Natural killer cell (primary cell): Measurements from ENCODE around the gene CLCN4. TPM values are rescaled to one million over a fixed set of nuclear protein-coding genes. Genes with fewer than 3 reads are reported as not detected.

Source experiments
- ATAC-seq, 3 donors: fragments of 150-1000 bp in 2 of 3; fragments of 200-7000 bp in 1 of 3; cut with Tn5 transposase; 1 replicate in 1 of 3; 2 replicates in 2 of 3; pipeline ENCODE4 v1.10.0; 2021; ENCODE audit warnings: mild to moderate bottlenecking in 2 of 3, moderate library complexity in 2 of 3
- DNase-seq, 2 donors: peaks; one replicate each; pipeline versions ENCODE4 v3.0.0 to v3.0.0-alpha.2; 2013 to 2021; ENCODE audit warnings: mixed read lengths in 1 of 2
- H3K27ac ChIP-seq: one replicate; pipeline ENCODE4 v1.5.1; 2013; ENCODE audit warnings: mild to moderate bottlenecking, low read length
- H3K27me3 ChIP-seq: one replicate; pipeline ENCODE4 v1.6.1; 2013; ENCODE audit warnings: low read length; ENCODE audit not compliant: control insufficient read depth, insufficient read depth
- H3K36me3 ChIP-seq: one replicate; pipeline ENCODE4 v1.6.1; 2013; ENCODE audit warnings: low read length; ENCODE audit not compliant: control insufficient read depth, insufficient read depth
- H3K4me1 ChIP-seq: one replicate; pipeline ENCODE4 v1.6.1; 2013; ENCODE audit warnings: low read length; ENCODE audit not compliant: control insufficient read depth, insufficient read depth
- H3K4me3 ChIP-seq: one replicate; pipeline ENCODE4 v1.5.1; 2013; ENCODE audit warnings: low read length
- H3K9me3 ChIP-seq: one replicate; pipeline ENCODE4 v1.6.1; 2013; ENCODE audit warnings: low read length; ENCODE audit not compliant: control insufficient read depth, insufficient read depth
- H3K27ac Mint-ChIP-seq, 2 donors: one replicate each; pipeline ENCODE4 v1.8.0; 2022; ENCODE audit warnings: mild to moderate bottlenecking in 2 of 2, mixed read lengths in 2 of 2, moderate library complexity in 1 of 2
- H3K27me3 Mint-ChIP-seq, 2 donors: one replicate each; pipeline ENCODE4 v1.8.0; 2022; ENCODE audit warnings: low read depth in 2 of 2, mixed read lengths in 2 of 2
- H3K36me3 Mint-ChIP-seq: one replicate; pipeline ENCODE4 v1.8.0; 2022; ENCODE audit warnings: mixed read lengths
- H3K4me1 Mint-ChIP-seq, 2 donors: one replicate each; pipeline ENCODE4 v1.8.0; 2022; ENCODE audit warnings: mixed read lengths in 2 of 2
- H3K4me3 Mint-ChIP-seq: one replicate; pipeline ENCODE4 v1.8.0; 2022; ENCODE audit warnings: mild to moderate bottlenecking, moderate library complexity, mixed read lengths
- H3K9me3 Mint-ChIP-seq, 2 donors: one replicate each; pipeline ENCODE4 v1.8.0; 2022; ENCODE audit warnings: mixed read lengths in 2 of 2
- WGBS: methylation state at CpG from one replicate; pipeline ENCODE4 v1.1.7; 2013; ENCODE audit warnings: missing lambda C conversion rate; ENCODE audit not compliant: insufficient coverage; 5-methylcytosine and 5-hydroxymethylcytosine counted together
- intact Hi-C: fragments of 100-400 bp; cut with micrococcal nuclease; formaldehyde crosslinking; loops from one replicate; pipeline ENCODE4 v1.14.2; 2022
- total RNA-seq, 4 donors: library from RNA; stranded (reverse); fragments of 120-200 nt in 1 of 4; gene quantifications; one replicate each; pipeline versions ENCODE4 v1.2.3 to v1.2.4, GENCODE V29; 2013 to 2022
- TF ChIP-seq, protein P1 (sequence below): fragments of 200-600 bp; IDR thresholded peaks from one replicate; pipeline ENCODE4 v1.8.0; 2022; ENCODE audit warnings: antibody characterized with exemption

The CLCN4 gene
- total RNA-seq, 3 donors from 2014 or later (not counting 1 experiment from before 2014, with no cell fraction given): 0.05 to 0.66 (median 0.23) TPM

DNA sequence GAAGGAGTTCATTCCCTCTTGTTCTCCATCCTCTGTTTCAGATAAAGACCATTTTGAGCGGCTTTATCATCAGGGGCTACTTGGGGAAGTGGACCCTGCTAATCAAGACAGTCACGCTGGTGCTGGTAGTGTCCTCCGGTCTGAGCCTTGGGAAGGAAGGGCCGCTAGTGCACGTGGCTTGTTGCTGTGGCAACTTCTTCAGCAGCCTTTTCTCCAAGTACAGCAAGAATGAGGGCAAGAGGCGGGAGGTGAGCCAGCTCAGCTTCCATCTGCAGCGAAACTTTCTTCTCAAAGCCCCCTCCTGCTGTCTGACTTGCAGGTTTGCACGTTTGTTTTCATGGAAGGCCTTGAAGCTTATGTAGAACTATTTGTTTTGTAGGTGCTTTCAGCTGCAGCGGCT, 49.5 kb downstream of the CLCN4 start:
- TF ChIP-seq, protein P1, sequence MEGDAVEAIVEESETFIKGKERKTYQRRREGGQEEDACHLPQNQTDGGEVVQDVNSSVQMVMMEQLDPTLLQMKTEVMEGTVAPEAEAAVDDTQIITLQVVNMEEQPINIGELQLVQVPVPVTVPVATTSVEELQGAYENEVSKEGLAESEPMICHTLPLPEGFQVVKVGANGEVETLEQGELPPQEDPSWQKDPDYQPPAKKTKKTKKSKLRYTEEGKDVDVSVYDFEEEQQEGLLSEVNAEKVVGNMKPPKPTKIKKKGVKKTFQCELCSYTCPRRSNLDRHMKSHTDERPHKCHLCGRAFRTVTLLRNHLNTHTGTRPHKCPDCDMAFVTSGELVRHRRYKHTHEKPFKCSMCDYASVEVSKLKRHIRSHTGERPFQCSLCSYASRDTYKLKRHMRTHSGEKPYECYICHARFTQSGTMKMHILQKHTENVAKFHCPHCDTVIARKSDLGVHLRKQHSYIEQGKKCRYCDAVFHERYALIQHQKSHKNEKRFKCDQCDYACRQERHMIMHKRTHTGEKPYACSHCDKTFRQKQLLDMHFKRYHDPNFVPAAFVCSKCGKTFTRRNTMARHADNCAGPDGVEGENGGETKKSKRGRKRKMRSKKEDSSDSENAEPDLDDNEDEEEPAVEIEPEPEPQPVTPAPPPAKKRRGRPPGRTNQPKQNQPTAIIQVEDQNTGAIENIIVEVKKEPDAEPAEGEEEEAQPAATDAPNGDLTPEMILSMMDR: no peak
- H3K27me3 Mint-ChIP-seq: peaks cover 0 to 9% of the 10 kb centered on the region in 2 donors
- DNase-seq (no peak), ATAC-seq (no peak)
- no peaks in the 10 kb centered on the region for H3K9me3 ChIP-seq
- intact Hi-C loops: no loop called here
- no peaks in the 10 kb centered on the region for H3K4me1 Mint-ChIP-seq
- H3K36me3 Mint-ChIP-seq: no peaks in the 10 kb centered on the region
- no peak overlapping the region for H3K4me3 ChIP-seq
- no peak overlapping the region for H3K4me3 Mint-ChIP-seq
- H3K4me1 ChIP-seq: no peaks in the 10 kb centered on the region
- H3K36me3 ChIP-seq: no peaks in the 10 kb centered on the region
- no peaks in the 10 kb centered on the region for H3K27me3 ChIP-seq
- H3K9me3 Mint-ChIP-seq: no peaks in the 10 kb centered on the region
- WGBS: 85% methylated on average over 8 of the region's 9 CpGs
- H3K27ac ChIP-seq: no peak overlapping the region
- no peak overlapping the region for H3K27ac Mint-ChIP-seq

DNA sequence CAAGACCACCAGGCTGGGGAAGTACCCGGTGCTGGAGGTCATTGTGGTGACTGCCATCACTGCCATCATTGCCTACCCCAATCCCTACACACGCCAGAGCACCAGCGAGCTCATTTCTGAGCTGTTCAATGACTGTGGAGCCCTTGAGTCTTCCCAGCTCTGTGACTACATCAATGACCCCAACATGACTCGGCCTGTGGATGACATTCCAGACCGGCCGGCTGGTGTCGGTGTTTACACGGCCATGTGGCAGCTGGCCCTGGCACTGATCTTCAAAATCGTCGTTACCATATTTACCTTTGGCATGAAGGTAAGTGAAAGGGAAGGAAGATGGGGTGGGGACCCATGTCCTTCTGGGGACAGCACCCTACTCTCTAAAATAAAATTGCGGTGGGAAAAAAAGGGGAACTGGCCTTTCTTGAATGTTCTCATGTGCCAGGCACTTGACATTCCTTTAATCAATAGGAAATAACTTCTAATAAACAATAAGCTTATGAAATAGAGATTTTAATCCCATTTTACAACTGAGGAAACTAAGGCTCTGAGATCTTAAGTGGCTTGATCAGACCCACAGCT, 51.6 kb downstream of the CLCN4 start:
- DNase-seq: no peak
- Histone ChIP-seq H3K9me3 (no peaks in the 10 kb centered on the region), H3K27me3 (no peaks in the 10 kb centered on the region), H3K4me1 (no peaks in the 10 kb centered on the region), H3K36me3 (no peaks in the 10 kb centered on the region), H3K4me3 (no peak overlapping the region), H3K27ac (peak overlapping the region; percentile 38)
- no peak overlapping the region for H3K27ac Mint-ChIP-seq
- H3K4me3 Mint-ChIP-seq: no peak overlapping the region
- ATAC-seq: no peak
- no peaks in the 10 kb centered on the region for H3K4me1 Mint-ChIP-seq
- peaks cover 0 to 9% of the 10 kb centered on the region in 2 donors for H3K27me3 Mint-ChIP-seq
- H3K9me3 Mint-ChIP-seq: no peaks in the 10 kb centered on the region
- intact Hi-C loops: no loop called here
- H3K36me3 Mint-ChIP-seq: no peaks in the 10 kb centered on the region
- TF ChIP-seq, protein P1: no peak
- 94% methylated on average over 9 of the region's 11 CpGs for WGBS

DNA sequence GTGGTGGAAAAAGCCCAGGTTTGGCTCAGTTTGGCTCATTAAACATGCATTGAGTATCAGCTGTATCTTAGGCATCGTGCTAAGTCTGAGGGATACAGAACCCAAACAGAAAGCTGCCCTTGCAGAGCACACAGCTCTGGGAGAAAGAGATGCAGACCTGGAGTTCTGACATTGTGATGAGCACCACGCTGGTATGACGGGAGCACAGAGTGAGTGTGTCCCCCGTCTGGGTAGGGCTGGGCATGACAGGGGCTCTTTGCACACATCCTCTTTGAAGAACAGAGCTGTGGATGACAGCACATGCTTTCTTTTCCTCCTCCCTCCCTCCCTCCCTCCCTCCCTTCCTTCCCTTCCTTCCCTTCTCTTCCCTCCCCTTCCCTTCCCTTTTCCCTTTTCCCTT, 52.2 kb downstream of the CLCN4 start:
- TF ChIP-seq, protein P1: no peak
- no peaks in the 10 kb centered on the region for H3K36me3 Mint-ChIP-seq
- Histone ChIP-seq H3K27me3 (no peaks in the 10 kb centered on the region), H3K36me3 (no peaks in the 10 kb centered on the region), H3K4me3 (no peak overlapping the region), H3K9me3 (no peaks in the 10 kb centered on the region), H3K4me1 (no peaks in the 10 kb centered on the region), H3K27ac (peak overlapping the region; percentile 38)
- no peak overlapping the region for H3K4me3 Mint-ChIP-seq
- intact Hi-C loops: no loop called here
- 64% methylated on average over 4 of the region's 4 CpGs for WGBS
- no peaks in the 10 kb centered on the region for H3K4me1 Mint-ChIP-seq
- ATAC-seq: no peak
- H3K27ac Mint-ChIP-seq: no peak overlapping the region
- DNase-seq: no peak
- H3K9me3 Mint-ChIP-seq: no peaks in the 10 kb centered on the region
- peaks cover 0 to 9% of the 10 kb centered on the region in 2 donors for H3K27me3 Mint-ChIP-seq

DNA sequence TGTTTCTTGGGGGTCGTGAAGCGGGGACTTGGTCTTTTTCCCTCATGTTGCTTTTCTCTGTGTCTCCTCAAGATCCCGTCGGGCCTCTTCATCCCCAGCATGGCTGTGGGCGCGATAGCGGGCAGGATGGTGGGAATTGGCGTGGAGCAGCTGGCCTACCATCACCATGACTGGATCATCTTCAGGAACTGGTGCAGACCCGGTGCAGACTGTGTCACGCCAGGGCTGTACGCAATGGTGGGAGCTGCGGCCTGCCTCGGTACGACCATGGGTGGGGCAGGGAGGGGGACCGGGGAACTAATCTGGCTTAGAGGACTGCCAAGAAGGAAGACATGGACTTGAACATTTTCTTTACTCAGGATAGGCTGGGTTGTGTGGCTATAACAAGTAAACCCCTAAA, 55.6 kb downstream of the CLCN4 start:
- Mint-ChIP-seq H3K4me3 (no peak overlapping the region), H3K4me1 (peaks cover 0 to 4% of the 10 kb centered on the region in 2 donors), H3K9me3 (no peaks in the 10 kb centered on the region), H3K27ac (no peak overlapping the region), H3K27me3 (peaks cover 0 to 9% of the 10 kb centered on the region in 2 donors), H3K36me3 (no peaks in the 10 kb centered on the region)
- no peak for DNase-seq
- H3K36me3 ChIP-seq: no peaks in the 10 kb centered on the region
- H3K9me3 ChIP-seq: no peaks in the 10 kb centered on the region
- TF ChIP-seq, protein P1: no peak
- intact Hi-C loops: no loop called here
- no peak for ATAC-seq
- WGBS: 96% methylated on average over 14 of the region's 15 CpGs
- H3K27ac ChIP-seq: no peak overlapping the region
- no peaks in the 10 kb centered on the region for H3K4me1 ChIP-seq
- H3K4me3 ChIP-seq: no peak overlapping the region
- no peaks in the 10 kb centered on the region for H3K27me3 ChIP-seq
